SK-N-SH (cell line): ENCODE measurements around the gene WWOX. TPM values are rescaled to one million over a fixed set of nuclear protein-coding genes. Genes with fewer than 3 reads are reported as not detected.

Experiments used
- CTCF ChIA-PET: fragments of 300-600, 350-600 bp; formaldehyde crosslinking; extraction: SDS; loops from one replicate; lab custom pipeline; 2021; lab: Yijun Ruan, JAX
- POLR2A ChIA-PET: fragments of 350-600 bp; sonication (Branson Sonifier 250); formaldehyde crosslinking; extraction: SDS; loops from one replicate; lab custom pipeline; 2020; ENCODE audit warnings: antibody characterized with exemption, inconsistent platforms; lab: Yijun Ruan, JAX
- DNase-seq: peaks from one replicate; pipeline ENCODE4 v3.0.0; 2012
- H2AFZ ChIP-seq: fragments of 200-600 bp; sonication (generic); 2 replicates; pipeline ENCODE4 v1.8.1; 2016; ENCODE audit warnings: antibody characterized with exemption, mild to moderate bottlenecking, low read depth
- H3F3A ChIP-seq: fragments of 200-600 bp; sonication (generic); replicated peaks from 2 replicates; pipeline ENCODE3; 2016; ENCODE audit warnings: antibody characterized with exemption, mild to moderate bottlenecking; ENCODE audit not compliant: insufficient read depth
- H3K27ac ChIP-seq, 2 experiments: fragments of 200-500 bp in 1 of 2; fragments of 200-600 bp in 1 of 2; sonication (Bioruptor generic) in 1 of 2; sonication (generic), shearing (Covaris generic) in 1 of 2; 2 replicates each; pipeline versions ENCODE4 v1.5.1 to v1.6.1; 2014 to 2016; ENCODE audit warnings: low read depth in 2 of 2, inconsistent platforms in 1 of 2, low read length in 1 of 2, mild to moderate bottlenecking in 1 of 2, mixed read lengths in 1 of 2
- H3K27me3 ChIP-seq: fragments of 200-600 bp; sonication (generic), shearing (Covaris generic); 2 replicates; pipeline ENCODE4 v1.6.1; 2016; ENCODE audit warnings: mixed run types; ENCODE audit not compliant: insufficient read depth
- H3K36me3 ChIP-seq, 2 experiments: fragments of 200-500 bp in 1 of 2; fragments of 200-600 bp in 1 of 2; sonication (Bioruptor generic) in 1 of 2; sonication (generic) in 1 of 2; replicated peaks in 1 of 2; 2 replicates each; pipeline versions ENCODE3 to v1.5.1; 2014 to 2016; ENCODE audit warnings: low read length in 1 of 2, mild to moderate bottlenecking in 1 of 2; ENCODE audit not compliant: insufficient read depth in 2 of 2, control insufficient read depth in 1 of 2
- H3K4me1 ChIP-seq, 2 experiments: fragments of 200-500 bp in 1 of 2; fragments of 200-600 bp in 1 of 2; sonication (Bioruptor generic) in 1 of 2; sonication (generic), shearing (Covaris generic) in 1 of 2; 2 replicates each; pipeline versions ENCODE4 v1.5.1 to v1.6.1; 2014 to 2016; ENCODE audit warnings: low read depth in 1 of 2, low read length in 1 of 2, mixed run types in 1 of 2; ENCODE audit not compliant: insufficient read depth in 2 of 2, control insufficient read depth in 1 of 2
- H3K4me2 ChIP-seq: fragments of 200-600 bp; sonication (generic), shearing (Covaris generic); 2 replicates; pipeline ENCODE4 v1.6.1; 2017; ENCODE audit warnings: mixed run types
- H3K4me3 ChIP-seq, 2 experiments: fragments of 200-500 bp in 1 of 2; fragments of 200-600 bp in 1 of 2; sonication (Bioruptor generic) in 1 of 2; sonication (generic), shearing (Covaris generic) in 1 of 2; 2 replicates each; pipeline versions ENCODE4 v1.5.1 to v1.8.1; 2014 to 2016; ENCODE audit warnings: low read depth in 2 of 2, inconsistent platforms in 1 of 2, low read length in 1 of 2, mild to moderate bottlenecking in 1 of 2, mixed read lengths in 1 of 2, moderate library complexity in 1 of 2
- H3K79me2 ChIP-seq: fragments of 200-600 bp; sonication (generic); 2 replicates; pipeline ENCODE4 v1.8.1; 2017; ENCODE audit warnings: mild to moderate bottlenecking; ENCODE audit not compliant: insufficient read depth
- H3K9ac ChIP-seq: fragments of 200-600 bp; sonication (generic); 2 replicates; pipeline ENCODE4 v1.6.1; 2017; ENCODE audit warnings: mixed run types
- H3K9me2 ChIP-seq: fragments of 200-600 bp; sonication (generic); 2 replicates; pipeline ENCODE4 v1.6.1; 2017; ENCODE audit warnings: mixed run types
- H3K9me3 ChIP-seq: fragments of 200-600 bp; sonication (generic); 2 replicates; pipeline ENCODE4 v1.6.1; 2017; ENCODE audit warnings: mixed run types, mild to moderate bottlenecking, moderate library complexity
- H4K20me1 ChIP-seq: fragments of 200-600 bp; sonication (generic); 2 replicates; pipeline ENCODE4 v1.6.1; 2017; ENCODE audit warnings: mild to moderate bottlenecking, mixed run types; ENCODE audit not compliant: insufficient read depth
- EP300 ChIP-seq, 2 experiments: IDR thresholded peaks; 2 replicates each; pipeline versions ENCODE4 v1.4.0 to v1.6.1; 2012; ENCODE audit warnings: borderline replicate concordance in 1 of 2, low read depth in 1 of 2, low read length in 1 of 2
- FOSL2 ChIP-seq: IDR thresholded peaks from 2 replicates; pipeline ENCODE4 v1.4.0; 2012; ENCODE audit warnings: low read depth, mild to moderate bottlenecking, moderate library complexity, borderline replicate concordance
- FOXJ3 ChIP-seq: sonication (generic); formaldehyde crosslinking; IDR thresholded peaks from 2 replicates; pipeline ENCODE4 v1.5.1; 2020; ENCODE audit warnings: mild to moderate bottlenecking, missing genetic modification reagents
- FOXM1 ChIP-seq: IDR thresholded peaks from 2 replicates; pipeline ENCODE4 v1.4.0; 2012; ENCODE audit warnings: low read depth, mild to moderate bottlenecking
- MEF2A ChIP-seq: IDR thresholded peaks from 2 replicates; pipeline ENCODE4 v1.4.0; 2012; ENCODE audit warnings: low read depth, borderline replicate concordance
- RAD21 ChIP-seq: IDR thresholded peaks from 2 replicates; pipeline ENCODE4 v1.6.1; 2012; ENCODE audit warnings: mild to moderate bottlenecking, low read length
- SMC3 ChIP-seq: IDR thresholded peaks from 2 replicates; pipeline ENCODE4 v1.6.1; 2012; ENCODE audit warnings: low read depth, low read length, improper control_type of control experiment
- WGBS: methylation state at CpG from one replicate; pipeline ENCODE4 v1.1.6; 2017; ENCODE audit warnings: low lambda C conversion rate; 5-methylcytosine and 5-hydroxymethylcytosine counted together
- polyA plus RNA-seq, 3 experiments: library from polyadenylated mRNA; depleted of rRNA; stranded (reverse); fragments of >200 nt; gene quantifications; 2 replicates each; pipeline ENCODE4 v1.2.3, GENCODE V29; 2012
- TF ChIP-seq, protein P1 (sequence below): IDR thresholded peaks from 2 replicates; pipeline ENCODE4 v1.4.0; 2012; ENCODE audit warnings: low read depth, borderline replicate concordance
- TF ChIP-seq, protein P2 (sequence below): IDR thresholded peaks from 2 replicates; pipeline ENCODE4 v1.6.1; 2012; ENCODE audit warnings: mild to moderate bottlenecking, low read depth, low read length, moderate library complexity
- TF ChIP-seq, protein P3 (sequence below): IDR thresholded peaks from 2 replicates; pipeline ENCODE4 v1.4.0; 2012; ENCODE audit warnings: low read depth
- TF ChIP-seq, protein P4 (sequence below): fragments of 200-600 bp; sonication (generic); IDR thresholded peaks from 2 replicates; pipeline ENCODE4 v1.6.1; 2017; ENCODE audit warnings: antibody characterized with exemption, mild to moderate bottlenecking, moderate library complexity

Gene WWOX
- polyA plus RNA-seq, 1 of the 3 experiments (the other 2 are of a cell fraction), result 10.8 TPM

DNA sequence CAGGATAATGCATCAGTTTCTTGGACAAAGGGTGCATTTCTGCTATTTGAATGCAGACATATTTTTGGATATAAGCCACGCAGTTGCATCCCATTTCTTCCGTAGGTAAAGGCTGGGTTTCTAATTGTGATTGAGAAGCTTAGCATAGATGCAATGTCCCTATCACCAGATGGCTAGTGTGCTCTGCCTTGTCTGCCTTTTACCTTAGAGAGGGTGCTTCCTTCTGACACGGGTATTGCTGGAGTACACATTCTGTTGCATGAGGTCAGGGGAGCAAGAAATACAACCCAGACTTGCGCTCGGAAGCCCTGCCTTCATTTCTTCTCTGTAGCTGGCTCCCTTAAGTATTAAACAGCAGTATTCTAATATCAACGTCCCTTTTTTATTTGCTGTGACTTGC lies 337.4 kb downstream of the WWOX start:
- Histone ChIP-seq H3K79me2 (no peaks in the 10 kb centered on the region), H3K9me3 (no peaks in the 10 kb centered on the region), H3K27ac (no peak overlapping the region), H2AFZ (no peak overlapping the region), H3K4me2 (no peak overlapping the region), H3K9me2 (no peaks in the 10 kb centered on the region), H3K4me1 (no peaks in the 10 kb centered on the region), H3F3A (no peaks in the 10 kb centered on the region), H4K20me1 (no peaks in the 10 kb centered on the region), H3K27me3 (no peaks in the 10 kb centered on the region), H3K9ac (no peak overlapping the region), H3K36me3 (no peaks in the 10 kb centered on the region), H3K4me3 (no peak overlapping the region)
- 58% methylated on average over 6 of the region's 6 CpGs for WGBS
- DNase-seq, result no peak
- ChIA-PET CTCF (interaction anchor here (0.7 to 2.6 kb wide), 11 partner anchors 11 to 279 kb away, joined by 3 to 10 read pairs (median 3); no protein-coding TSS in a partner anchor), POLR2A (no interaction called here)
- TF ChIP-seq, protein P1, sequence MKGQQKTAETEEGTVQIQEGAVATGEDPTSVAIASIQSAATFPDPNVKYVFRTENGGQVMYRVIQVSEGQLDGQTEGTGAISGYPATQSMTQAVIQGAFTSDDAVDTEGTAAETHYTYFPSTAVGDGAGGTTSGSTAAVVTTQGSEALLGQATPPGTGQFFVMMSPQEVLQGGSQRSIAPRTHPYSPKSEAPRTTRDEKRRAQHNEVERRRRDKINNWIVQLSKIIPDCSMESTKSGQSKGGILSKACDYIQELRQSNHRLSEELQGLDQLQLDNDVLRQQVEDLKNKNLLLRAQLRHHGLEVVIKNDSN, result no peak
- TF ChIP-seq EP300 (IDR thresholded peaks at IDR 0.05; ENCODE audit: borderline replicate concordance in 1 of 2, low read depth in 1 of 2, low read length in 1 of 2) (no peak), SMC3 (no peak), MEF2A (no peak), FOXM1 (no peak), FOSL2 (no peak)
- TF ChIP-seq, protein P2, sequence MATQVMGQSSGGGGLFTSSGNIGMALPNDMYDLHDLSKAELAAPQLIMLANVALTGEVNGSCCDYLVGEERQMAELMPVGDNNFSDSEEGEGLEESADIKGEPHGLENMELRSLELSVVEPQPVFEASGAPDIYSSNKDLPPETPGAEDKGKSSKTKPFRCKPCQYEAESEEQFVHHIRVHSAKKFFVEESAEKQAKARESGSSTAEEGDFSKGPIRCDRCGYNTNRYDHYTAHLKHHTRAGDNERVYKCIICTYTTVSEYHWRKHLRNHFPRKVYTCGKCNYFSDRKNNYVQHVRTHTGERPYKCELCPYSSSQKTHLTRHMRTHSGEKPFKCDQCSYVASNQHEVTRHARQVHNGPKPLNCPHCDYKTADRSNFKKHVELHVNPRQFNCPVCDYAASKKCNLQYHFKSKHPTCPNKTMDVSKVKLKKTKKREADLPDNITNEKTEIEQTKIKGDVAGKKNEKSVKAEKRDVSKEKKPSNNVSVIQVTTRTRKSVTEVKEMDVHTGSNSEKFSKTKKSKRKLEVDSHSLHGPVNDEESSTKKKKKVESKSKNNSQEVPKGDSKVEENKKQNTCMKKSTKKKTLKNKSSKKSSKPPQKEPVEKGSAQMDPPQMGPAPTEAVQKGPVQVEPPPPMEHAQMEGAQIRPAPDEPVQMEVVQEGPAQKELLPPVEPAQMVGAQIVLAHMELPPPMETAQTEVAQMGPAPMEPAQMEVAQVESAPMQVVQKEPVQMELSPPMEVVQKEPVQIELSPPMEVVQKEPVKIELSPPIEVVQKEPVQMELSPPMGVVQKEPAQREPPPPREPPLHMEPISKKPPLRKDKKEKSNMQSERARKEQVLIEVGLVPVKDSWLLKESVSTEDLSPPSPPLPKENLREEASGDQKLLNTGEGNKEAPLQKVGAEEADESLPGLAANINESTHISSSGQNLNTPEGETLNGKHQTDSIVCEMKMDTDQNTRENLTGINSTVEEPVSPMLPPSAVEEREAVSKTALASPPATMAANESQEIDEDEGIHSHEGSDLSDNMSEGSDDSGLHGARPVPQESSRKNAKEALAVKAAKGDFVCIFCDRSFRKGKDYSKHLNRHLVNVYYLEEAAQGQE, result no peak
- TF ChIP-seq, protein P3, sequence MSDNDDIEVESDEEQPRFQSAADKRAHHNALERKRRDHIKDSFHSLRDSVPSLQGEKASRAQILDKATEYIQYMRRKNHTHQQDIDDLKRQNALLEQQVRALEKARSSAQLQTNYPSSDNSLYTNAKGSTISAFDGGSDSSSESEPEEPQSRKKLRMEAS, result no peak

DNA sequence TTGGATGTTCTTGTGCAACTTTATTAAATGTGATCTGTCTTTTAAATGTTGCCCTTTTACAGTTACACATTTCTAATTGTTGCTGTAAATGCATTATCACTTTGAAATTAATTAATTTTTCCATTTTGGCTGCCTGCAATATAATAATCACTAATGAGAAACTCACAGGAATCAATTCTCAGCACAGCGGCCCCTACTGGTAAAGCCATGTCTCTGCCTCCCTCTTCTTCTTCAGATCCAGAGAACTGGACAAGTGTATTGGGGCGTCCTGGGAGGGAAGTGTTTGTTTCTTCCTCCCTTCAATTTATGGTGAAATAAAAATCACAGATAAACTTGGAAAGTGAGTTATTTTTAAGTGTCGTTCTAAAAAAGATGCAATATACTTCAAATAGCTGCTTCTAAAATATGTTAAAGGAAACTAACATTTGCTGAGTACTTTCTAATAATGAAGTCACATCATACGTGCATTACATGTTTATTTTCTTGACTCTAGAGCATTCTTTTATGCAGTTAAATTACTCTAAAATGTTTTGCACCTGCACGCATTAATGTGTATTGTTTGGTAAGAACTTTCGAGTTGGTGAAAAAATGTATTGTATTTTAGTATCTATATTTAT lies 338.0 kb downstream of the WWOX start:
- peak; percentile 50 for DNase-seq
- TF ChIP-seq RAD21 (peak; percentile 41; the same call in 1 of the 2 replicates), FOXJ3 (CRISPR knock-in tag) (no peak)
- TF ChIP-seq, protein P4, sequence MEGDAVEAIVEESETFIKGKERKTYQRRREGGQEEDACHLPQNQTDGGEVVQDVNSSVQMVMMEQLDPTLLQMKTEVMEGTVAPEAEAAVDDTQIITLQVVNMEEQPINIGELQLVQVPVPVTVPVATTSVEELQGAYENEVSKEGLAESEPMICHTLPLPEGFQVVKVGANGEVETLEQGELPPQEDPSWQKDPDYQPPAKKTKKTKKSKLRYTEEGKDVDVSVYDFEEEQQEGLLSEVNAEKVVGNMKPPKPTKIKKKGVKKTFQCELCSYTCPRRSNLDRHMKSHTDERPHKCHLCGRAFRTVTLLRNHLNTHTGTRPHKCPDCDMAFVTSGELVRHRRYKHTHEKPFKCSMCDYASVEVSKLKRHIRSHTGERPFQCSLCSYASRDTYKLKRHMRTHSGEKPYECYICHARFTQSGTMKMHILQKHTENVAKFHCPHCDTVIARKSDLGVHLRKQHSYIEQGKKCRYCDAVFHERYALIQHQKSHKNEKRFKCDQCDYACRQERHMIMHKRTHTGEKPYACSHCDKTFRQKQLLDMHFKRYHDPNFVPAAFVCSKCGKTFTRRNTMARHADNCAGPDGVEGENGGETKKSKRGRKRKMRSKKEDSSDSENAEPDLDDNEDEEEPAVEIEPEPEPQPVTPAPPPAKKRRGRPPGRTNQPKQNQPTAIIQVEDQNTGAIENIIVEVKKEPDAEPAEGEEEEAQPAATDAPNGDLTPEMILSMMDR, result peak; percentile 94
- Histone ChIP-seq H3K27ac (no peak overlapping the region), H3K79me2 (no peaks in the 10 kb centered on the region), H2AFZ (no peak overlapping the region), H3K4me2 (no peak overlapping the region), H4K20me1 (no peaks in the 10 kb centered on the region), H3K4me3 (no peak overlapping the region; a peak in 1 of 4 replicates), H3K36me3 (no peaks in the 10 kb centered on the region), H3K9me3 (no peaks in the 10 kb centered on the region), H3F3A (no peaks in the 10 kb centered on the region), H3K9ac (no peak overlapping the region), H3K4me1 (no peaks in the 10 kb centered on the region), H3K9me2 (no peaks in the 10 kb centered on the region), H3K27me3 (no peaks in the 10 kb centered on the region)
- ChIA-PET POLR2A (no interaction called here), CTCF (interaction anchor here (0.7 to 2.6 kb wide), 16 partner anchors 8 to 314 kb away, joined by 3 to 10 read pairs (median 3); no protein-coding TSS in a partner anchor)
- WGBS, result 48% methylated on average over 6 of the region's 6 CpGs
